GM12878 (cell line): ENCODE data around the gene TIMM29.

Experiments
- ATF2 ChIP-seq: IDR thresholded peaks from 2 replicates; pipeline ENCODE4 v1.6.1; 2012; ENCODE audit warnings: low read length, inconsistent platforms
- CTCF ChIP-seq, 3 experiments: IDR thresholded peaks in 2 of 3; conservative IDR thresholded peaks in 1 of 3; 2 replicates each; pipeline ENCODE4 v1.5.1; 2011; ENCODE audit warnings: low read depth in 3 of 3, low read length in 3 of 3, mild to moderate bottlenecking in 3 of 3, control low read depth in 2 of 3, moderate library complexity in 2 of 3, inconsistent platforms in 1 of 3, mixed read lengths in 1 of 3; ENCODE audit not compliant: control insufficient read depth in 2 of 3, insufficient read depth in 1 of 3; ENCODE audit errors: extremely low read depth in 1 of 3
- DPF2 ChIP-seq: fragments of 450-650 bp; IDR thresholded peaks from 2 replicates; pipeline ENCODE4 v1.6.1; 2017; ENCODE audit warnings: mild to moderate bottlenecking
- EED ChIP-seq: sonication (generic); IDR thresholded peaks from 2 replicates; pipeline ENCODE4 v1.6.1; 2016; ENCODE audit warnings: antibody characterized with exemption, low read depth
- ESRRA ChIP-seq: IDR thresholded peaks from 2 replicates; pipeline ENCODE4 v1.6.1; 2012; ENCODE audit warnings: mild to moderate bottlenecking, low read length, improper control_type of control experiment
- EZH2 ChIP-seq: IDR thresholded peaks from 2 replicates; pipeline ENCODE4 v1.6.1; 2012; ENCODE audit warnings: low read depth, mild to moderate bottlenecking, control low read depth, inconsistent platforms, low read length, borderline replicate concordance; ENCODE audit not compliant: control insufficient read depth
- MAX ChIP-seq: IDR thresholded peaks from 2 replicates; pipeline ENCODE4 v1.6.1; 2012; ENCODE audit warnings: low read depth, low read length, improper control_type of control experiment
- NBN ChIP-seq: fragments of 450-650 bp; IDR thresholded peaks from 2 replicates; pipeline ENCODE4 v1.6.1; 2016
- POLR2A ChIP-seq: IDR thresholded peaks from 2 replicates; pipeline ENCODE4 v1.6.1; 2011; ENCODE audit warnings: low read depth, mild to moderate bottlenecking, low read length
- YY1 ChIP-seq: IDR thresholded peaks from 2 replicates; pipeline ENCODE4 v1.6.1; 2011; ENCODE audit warnings: low read depth, mild to moderate bottlenecking, low read length
- ZNF274 ChIP-seq: IDR thresholded peaks from one replicate; pipeline ENCODE4 v1.8.0; 2011; ENCODE audit not compliant: insufficient read length, insufficient read depth

- TF ChIP-seq MAX (no peak), POLR2A (0 out of 2 replicates have a peak, but pooled peaks have one; percentile 14), ATF2 (no peak), EED (no peak), CTCF (IDR thresholded peaks at IDR 0.05 in 2 of 3, conservative IDR thresholded peaks at IDR 0.05 in 1 of 3; ENCODE audit: control insufficient read depth in 2 of 3, extremely low read depth in 1 of 3, insufficient read depth in 1 of 3, low read depth in 3 of 3, low read length in 3 of 3) (no peak), ESRRA (no peak), DPF2 (no peak), EZH2 (no peak), YY1 (no peak), NBN (no peak), ZNF274 (no peak)
Measured at GRCh38 chr19:10920288-10920655, 8.3 kb upstream of the TIMM29 start.
